Hematopoietic multipotent progenitor cell treated with erythropoietin and hydrocortisone succinate and interleukin-3 and kit ligand, for 15 days (in vitro differentiated cells): ENCODE results near the gene GALNT9.
"Not testable (repeated sequence)": the region's sequence is repeated elsewhere in the genome, so short reads cannot be mapped to it uniquely, and the experiment has no call there.

ENCODE experiments used
- DNase-seq: peaks from one replicate; pipeline ENCODE4 v3.0.0-alpha.2; 2015; ENCODE audit warnings: low spot score

GALNT9 gene

GRCh38 chr12:132263451-132264049, 65.8 kb downstream of the GALNT9 start:
- no peak for DNase-seq

GRCh38 chr12:132263061-132263360, 66.4 kb downstream of the GALNT9 start:
- no peak for DNase-seq

GRCh38 chr12:132262256-132263060, 66.9 kb downstream of the GALNT9 start:
- DNase-seq, result no peak

DNA sequence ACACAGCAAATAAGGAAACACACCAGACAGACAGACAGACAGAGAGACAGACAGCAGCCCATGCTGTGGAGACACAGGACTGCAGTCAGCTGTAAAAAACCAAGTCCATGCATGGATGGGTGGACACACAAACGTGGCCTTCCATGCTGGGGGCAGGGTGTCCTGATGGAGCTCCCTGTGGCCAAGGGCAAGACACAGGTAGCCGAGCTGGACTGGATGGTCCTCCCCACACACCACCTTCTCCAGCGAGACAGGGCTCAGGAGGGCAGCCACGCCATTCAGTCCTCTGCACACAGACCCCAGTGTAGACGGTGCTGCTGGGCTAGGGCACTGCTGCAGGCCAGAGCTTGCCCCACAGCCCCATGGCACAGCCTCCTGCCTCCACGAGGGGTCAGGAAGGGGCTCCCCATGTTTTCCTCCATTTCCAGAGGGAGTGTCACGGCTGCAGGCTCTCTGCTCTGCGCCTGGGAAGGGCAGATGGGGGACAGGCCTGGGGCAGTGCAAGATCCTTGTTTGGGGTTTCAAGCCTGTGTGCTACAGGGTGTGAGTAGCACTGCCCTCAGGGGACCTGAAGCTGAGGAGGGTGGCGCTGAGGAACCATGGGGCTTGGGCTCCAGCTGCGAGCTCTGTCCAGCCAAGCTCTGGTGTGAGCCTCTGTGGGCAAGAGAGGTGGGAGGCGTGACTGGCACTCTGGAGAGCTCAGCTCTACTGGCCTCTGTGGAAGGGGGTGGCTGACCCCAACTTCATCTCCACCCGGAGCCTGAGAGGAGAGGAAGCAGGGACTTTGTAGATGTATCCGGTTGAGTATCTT, 67.9 kb downstream of the GALNT9 start:
- DNase-seq, result no peak

DNA sequence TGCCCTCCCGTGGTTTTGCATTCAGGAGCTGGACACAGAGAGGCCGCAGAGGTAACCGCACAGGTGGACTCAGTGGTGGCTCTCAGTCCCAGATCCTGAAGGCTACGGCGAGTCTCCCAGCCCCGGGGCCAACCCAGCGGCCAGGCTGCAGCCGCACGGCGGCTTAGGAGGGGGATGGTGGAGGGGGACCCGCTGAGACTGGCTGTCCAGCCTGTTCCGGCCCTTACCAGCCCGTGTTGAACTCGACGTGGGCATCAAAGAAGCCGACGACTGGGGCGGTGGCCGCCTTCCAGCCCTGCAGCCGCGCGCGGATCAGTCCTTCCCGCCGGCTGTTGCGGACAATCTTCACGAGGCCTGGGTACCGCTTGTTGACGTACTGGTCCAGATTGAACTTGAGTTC, 68.7 kb downstream of the GALNT9 start:
- no peak for DNase-seq

DNA sequence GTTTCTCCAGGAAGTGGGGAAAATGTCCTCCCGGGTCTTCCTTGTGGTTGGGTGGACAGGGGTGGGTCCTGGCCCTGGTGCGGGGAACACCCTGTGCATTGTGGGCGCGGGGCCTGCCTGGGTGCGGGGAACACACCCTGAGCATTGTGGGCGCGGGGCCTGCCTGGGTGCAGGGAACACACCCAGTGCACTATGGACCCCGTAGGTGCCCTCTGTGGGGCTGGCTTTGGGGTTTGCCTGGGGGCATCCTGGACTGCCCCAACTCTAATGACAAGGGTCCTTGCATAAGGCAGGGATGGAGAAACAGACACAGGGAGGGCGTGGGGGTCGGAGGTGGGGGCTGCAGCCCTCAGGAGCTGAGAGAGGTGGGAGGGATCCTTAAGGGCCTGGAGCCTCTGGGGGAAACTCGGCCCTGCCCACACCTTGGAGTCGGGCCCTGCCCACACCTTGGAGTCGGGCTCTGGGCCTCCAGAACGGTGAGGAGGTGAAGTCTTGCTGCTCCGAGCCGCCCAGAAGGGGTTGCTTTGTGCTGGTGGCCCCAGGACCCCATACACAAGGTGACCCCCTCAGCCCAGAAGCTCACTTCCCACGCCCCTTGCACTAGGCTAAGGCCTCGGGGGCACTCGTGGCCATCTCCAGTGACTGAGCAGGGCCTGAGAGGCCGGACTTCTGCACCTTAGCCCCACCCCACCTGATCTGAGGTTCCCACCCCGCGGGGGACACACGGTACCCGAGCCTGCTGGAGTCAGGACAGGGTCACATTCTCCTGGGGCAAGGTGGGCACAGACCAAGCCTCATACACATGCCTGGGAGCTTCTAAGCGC, 69.3 kb downstream of the GALNT9 start:
- no peak for DNase-seq

- DNase-seq, result no peak
Measured at GRCh38 chr12:132259364-132259871, 70.0 kb downstream of the GALNT9 start.

DNA sequence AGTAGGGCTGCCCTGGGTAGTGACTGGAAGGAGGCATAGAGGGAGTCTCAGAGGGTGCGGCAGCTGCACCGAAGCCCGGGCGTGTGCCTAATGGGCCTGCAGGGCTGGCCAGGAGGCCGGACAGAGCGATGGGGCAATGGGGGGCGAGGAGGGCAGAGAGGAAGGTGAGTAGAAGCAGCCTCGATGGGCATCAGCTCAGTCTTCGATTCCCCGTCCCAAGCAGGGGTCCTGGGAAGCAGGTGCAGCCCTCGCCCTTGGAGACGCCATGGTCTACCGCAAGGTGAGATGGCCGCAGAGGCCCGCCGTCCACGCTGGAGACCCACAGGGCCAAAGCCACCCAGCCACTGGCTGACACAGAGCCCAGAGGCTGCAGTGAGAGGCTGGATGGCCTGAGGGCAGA, 70.8 kb downstream of the GALNT9 start:
- DNase-seq, result no peak

DNA sequence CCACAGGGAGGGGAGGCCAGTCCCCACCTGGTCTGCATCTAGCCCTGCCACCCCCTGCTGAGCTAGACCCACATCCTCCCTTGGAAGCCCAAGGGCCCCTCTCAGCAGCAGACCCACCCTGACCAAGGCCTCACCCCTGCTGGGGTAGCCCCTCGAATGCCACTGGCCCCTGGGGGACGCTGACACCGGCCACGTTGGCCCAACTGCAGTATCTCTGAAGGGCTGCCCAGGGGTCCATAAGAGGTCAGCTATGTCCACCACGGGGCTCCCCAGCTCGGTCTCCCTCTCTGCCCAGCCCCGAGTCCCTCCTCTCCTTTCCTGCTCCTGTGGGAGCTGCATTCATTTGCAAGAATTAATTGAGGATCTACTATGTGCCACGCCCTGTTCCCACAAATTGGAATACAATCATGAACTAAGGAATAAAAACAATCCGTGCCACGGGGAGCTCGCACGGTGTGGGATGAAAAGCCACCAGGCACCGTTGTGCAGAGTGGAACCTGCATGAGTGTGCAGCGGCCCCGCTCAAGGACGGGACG, 71.4 kb downstream of the GALNT9 start:
- no peak for DNase-seq

GRCh38 chr12:132257206-132257954, 72.0 kb downstream of the GALNT9 start:
- no peak for DNase-seq

- no peak for DNase-seq
Measured at GRCh38 chr12:132256646-132257045, 72.7 kb downstream of the GALNT9 start.

DNA sequence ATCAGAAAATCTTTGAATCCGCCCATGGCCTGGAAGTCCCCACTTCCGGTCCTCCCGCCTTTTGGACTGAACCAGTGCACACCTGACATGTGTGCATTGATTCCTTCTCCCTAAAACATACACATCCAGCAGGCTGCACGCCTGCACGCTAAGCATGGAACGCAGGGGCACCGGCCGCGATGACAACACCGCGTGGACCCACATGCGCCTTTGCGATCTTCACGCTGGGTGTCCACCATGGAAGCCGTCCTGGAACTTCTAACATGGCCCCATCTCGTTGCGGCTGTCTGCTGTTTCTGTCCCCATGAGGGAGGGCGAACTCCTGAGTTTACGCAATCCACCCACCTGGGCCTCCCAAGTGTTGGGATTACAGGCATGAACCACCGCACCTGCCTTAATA, 73.7 kb downstream of the GALNT9 start:
- no peak for DNase-seq

- DNase-seq, result no peak
Measured at GRCh38 chr12:132253698-132254480, 75.5 kb downstream of the GALNT9 start.

- not testable (repeated sequence) for DNase-seq
Measured at GRCh38 chr12:132252981-132253380, 76.4 kb downstream of the GALNT9 start.

DNA sequence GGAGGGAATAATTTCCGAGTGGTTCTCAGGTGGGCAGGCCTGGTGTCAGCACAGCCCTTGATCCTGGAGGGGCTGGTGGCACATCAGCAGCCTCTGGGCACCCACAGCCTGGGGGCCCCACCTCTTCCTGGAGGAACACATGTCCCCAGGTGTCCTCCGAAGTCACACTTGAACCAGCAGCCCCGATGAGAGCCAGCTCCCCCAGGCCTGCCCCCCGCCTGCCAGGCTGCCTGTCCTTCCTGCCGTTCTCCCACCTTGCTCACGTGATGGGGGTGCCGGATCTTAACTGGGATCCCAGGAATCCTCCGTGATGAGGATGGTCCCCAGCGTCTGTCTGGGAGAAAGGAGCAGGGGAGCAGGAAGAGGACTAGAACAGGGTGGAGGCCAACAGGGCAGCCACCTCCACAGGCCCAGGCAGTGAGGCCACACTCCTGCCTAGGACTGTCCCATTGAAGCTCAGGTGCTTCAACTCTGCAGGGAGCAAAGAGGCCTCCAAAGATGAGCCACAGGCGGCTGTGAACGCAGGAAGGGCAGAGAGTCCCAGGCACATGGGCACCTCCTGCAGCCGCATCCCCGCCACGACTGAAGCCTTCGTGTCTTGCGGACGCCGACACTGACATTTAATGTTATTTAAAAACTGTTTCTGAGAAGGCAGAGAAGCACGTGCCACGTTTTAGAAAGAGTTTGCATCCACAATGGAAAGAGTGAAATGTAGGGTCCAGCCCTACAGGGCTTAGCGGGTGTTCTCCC, 77.5 kb downstream of the GALNT9 start:
- DNase-seq, result no peak

DNA sequence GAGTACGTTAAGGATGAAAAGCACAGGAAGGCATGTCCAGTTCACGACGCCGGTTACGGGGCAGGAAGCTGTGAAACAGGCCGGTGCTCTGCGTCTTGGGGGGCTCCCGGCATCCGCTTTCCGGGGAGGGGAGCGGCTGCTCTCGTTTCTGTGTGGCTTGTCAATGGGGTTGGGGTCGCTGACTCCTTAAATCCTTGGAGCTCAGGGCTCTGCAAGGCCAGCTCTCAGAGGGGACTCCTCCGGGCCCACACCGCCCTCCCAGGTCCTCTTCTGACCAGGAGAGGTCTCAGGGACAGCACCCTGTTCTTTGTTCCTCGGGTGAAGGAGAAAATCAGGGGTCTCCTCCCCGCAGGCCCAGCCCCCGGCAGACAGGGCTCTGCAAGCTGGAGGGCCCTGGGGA, 78.1 kb downstream of the GALNT9 start:
- no peak for DNase-seq

GRCh38 chr12:132250707-132251106, 78.7 kb downstream of the GALNT9 start:
- no peak for DNase-seq

GRCh38 chr12:132249689-132250478, 79.5 kb downstream of the GALNT9 start:
- DNase-seq, result no peak
